HG02970 (cell line): ENCODE results near the gene NPLOC4.
"Not testable (repeated sequence)": the region's sequence is repeated elsewhere in the genome, so short reads cannot be mapped to it uniquely, and the experiment has no call there.

ENCODE experiments used
- ATAC-seq: cut with Tn5 transposase; IDR thresholded peaks from one replicate; pipeline ENCODE4 v1.9.1; 2021; ENCODE audit warnings: mild to moderate bottlenecking, moderate library complexity, moderate number of reproducible peaks; ENCODE audit not compliant: unreplicated experiment, low FRiP score

NPLOC4 gene

DNA sequence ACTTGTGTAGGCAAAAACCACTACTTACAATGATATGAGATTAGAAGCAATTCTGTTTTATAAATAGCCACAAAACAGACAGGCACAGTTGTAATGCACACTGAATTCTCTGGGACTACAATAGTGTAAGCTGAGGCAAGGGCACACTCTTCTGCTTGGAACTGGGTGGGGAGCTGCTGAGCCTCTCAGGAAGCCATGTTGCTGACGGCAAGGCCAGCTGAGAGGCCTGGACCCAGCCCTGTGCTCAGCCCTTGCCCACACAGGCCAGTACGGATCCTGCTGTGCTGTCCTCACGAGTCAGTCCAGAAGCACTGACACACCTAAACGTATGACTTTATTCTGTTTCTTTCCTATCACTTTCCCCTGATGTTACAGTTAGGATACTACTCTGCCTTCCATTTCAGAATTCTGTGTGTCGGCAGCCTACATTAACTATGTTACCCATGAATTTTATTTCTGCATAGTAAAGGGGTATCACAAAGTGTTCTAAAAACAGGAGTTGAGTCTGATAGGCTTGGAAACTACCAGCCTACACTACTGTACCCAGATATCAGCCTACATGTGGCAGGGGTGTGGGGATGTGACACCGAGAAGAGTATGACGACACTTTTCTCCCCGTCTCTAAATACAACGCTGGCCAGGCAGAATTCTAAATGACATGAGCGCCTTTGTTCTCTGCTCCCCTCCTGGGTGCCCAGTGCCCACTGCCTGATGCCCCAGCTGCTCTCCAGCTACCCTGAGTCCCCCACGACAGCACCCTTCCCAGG is 43.6 kb downstream of the NPLOC4 start:
- ATAC-seq, result no peak

DNA sequence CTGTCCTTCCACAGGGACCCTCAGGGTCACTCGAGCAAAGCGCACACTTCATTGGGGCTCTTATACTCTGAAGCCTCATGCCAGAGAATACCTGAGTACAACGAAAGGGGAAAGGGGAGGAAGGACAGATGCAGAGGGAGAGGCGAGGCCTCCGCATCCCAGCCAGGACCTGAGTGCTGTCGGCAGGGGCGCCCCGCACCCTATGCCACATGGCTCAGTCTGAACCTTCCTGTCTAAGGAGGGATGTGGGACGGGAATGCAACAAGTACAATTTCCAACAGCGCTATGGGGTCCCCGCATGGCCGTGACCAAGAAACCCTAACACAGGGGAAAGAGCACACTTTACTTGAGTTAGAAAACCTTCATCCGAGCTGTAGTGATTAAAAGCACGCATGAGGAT is 44.9 kb downstream of the NPLOC4 start:
- no peak for ATAC-seq

DNA sequence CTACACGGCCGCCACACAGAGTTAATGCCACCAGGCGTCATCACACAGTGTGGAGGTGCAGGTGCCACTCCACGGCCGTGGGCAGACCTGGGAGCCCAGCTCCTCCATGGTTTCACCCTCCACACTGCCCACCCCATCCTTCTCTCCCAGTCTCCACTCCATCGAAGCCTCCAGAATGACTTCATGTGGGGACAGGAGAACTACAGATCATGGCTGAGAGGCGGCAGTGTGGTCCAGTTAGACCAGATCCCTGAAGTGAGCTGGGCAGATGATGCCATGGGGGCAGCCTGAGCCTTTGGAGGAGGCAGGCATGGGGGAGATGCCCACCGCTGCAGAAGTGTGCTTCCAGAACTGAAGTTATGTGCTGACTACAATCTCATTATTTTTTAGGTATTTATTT is 46.8 kb downstream of the NPLOC4 start:
- ATAC-seq, result no peak

DNA sequence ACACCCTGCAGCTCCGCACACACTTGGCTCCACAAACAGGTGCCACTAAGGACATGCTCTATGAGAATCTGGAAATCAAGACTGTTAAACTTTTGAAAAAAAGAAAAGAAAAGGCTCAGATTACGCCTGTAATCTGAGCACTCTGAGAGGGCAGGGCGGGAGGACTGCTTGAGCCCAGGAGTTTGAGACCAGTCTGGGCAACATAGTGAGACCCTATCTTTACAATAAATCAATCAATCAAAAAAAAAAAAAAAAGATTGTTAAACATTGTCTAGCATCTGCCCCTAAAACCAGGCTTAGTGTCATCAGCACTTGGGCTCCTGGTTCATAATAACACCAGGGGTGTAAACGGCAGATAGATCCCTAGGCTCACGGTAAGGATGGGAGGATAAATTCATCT is 47.3 kb downstream of the NPLOC4 start:
- no peak for ATAC-seq

DNA sequence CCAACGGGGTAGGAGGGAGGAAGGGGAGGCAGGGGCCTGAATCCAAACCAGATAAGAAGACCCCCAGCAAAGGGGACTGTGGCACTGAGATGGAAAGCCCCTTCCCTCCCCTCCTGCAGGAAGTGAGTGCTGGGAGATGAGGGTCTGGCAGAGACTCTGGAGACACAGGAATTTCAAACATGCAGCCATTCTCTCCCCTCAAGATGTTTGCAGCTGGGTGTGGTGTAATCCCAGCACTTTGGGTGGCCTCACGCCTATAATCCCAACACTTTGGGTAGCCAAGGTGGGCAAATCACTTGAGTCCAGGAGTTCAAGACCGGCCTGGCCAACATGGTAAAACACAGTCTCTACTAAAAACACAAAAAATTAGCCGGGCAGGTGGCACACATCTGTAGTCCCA is 50.8 kb downstream of the NPLOC4 start:
- no peak for ATAC-seq

DNA sequence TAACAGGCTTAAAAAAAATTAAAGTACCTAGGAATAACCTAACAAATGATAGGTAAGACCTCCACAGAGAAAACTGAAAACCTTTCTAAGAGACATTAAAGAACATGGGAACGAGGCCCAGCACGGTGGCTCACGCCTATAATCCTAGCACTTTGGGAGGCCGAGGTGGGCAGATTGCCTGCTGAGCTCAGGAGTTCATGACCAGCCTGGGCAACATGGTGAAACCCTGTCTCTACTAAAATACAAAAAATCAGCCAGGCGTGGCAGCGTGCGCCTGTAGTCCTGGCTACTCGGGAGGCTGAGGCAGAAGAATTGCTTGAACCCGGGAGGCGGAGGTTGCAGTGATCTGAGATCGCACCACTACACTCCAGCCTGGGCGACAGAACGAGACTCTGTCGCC is 52.1 kb downstream of the NPLOC4 start:
- not testable (repeated sequence) for ATAC-seq

DNA sequence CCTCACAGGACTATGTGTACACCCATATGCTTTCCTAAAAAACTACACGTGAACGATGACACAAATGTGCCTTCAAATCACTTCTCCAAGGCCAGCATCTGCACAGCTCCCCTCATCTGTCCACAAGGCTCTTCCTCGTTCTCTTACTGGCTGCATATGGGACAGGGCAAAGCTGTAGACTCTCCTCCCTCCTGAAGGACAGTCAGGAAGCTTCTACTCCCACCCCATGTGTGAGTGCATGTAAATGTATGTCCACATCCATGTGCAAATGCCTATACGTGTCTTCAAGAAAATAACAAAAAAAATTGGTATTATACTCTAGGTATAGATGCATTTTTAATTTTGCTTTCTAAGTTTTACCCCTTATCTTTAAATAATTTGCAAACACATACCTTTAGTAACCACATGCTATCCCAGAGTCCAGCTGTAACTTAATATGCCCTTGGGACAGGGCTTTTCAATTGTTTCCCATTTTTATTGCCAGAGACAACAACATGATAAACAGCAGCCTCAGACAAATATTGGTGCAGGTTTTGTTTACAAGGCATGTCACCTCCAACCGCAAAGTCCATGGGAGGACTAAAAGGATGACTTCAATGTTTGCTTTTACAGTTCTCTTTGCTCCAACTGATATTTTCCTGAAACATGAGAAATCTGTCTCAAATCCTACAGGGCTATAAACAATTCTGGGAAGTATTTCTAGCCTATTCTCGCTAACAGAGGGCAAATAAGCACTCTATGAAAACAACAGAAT is 53.1 kb downstream of the NPLOC4 start:
- ATAC-seq, result no peak

DNA sequence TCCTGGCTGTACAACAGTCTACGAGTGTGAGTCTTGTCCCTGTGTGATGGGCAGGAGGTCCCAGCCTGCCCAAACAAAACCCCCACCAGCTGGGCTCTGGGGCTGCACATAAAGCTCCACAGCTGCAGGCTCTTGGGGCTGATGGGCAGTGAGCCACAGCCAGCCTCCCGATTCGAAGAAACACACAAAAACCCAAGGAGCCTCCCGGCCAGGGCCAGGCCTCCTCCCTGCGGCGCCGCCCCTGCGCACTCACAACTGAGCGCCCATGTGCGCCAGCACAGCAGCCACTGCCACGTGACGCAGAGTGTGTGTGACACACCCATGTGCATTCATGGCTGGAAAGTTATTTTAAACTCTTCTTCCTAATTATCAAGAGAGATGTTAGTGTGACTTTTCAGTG is 54.2 kb downstream of the NPLOC4 start:
- no peak for ATAC-seq

DNA sequence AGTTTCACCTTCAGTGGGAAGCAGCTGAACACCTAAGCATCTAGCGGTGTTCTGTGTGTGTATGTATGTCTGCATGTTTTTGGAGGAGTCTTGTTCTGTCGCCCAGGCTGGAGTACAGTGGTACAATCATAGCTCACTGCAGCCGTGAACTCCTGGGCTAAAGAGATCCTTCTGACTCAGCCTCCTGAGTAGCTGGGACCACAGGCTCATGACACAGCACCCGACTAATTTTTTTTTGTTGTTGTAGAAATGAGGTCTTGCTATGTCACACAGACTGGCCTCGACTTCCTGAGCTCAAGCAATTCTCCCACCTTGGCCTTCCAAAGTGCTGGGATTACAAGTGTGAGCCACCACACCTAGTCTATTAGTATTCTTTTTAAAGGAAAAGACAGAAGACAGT is 54.6 kb downstream of the NPLOC4 start:
- ATAC-seq, result no peak

DNA sequence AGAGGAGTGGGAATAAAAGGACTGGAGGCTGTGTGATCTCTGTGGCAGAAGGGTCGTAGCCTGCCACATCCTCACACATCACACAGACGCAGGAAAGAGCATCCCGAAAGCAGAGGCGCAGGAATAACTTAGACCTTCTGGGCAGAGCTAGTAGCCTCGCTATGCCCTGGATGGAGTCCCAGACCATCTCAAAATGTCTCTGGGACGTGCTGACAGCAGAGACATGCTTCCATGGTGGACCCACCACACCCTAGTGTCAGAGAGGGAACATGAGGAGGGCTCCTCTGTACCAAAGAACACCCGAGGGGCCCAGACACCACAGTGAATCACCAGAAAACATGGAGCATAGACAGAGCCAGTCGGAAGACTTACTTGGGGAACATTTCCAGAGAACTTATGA is 55.2 kb downstream of the NPLOC4 start:
- ATAC-seq, result no peak

DNA sequence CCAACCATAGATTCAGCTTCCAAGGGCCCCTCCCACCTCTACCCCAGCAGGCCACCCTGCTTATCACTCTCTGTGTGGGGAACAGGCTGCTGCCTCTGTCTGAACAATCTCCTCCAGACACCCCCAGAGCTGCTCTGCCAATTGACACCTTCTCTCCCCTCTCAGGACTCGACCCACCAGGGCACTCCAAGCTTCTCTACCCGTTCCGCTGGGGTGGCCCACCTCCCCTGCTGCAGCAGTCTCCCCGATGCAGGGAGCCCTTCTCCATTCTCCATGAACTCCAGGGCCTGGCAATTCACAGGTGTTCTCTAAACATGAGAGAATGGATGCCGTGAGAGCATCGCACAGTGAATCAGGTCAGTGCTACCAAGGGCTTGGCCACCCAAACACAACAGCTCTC is 56.4 kb downstream of the NPLOC4 start:
- ATAC-seq, result no peak

DNA sequence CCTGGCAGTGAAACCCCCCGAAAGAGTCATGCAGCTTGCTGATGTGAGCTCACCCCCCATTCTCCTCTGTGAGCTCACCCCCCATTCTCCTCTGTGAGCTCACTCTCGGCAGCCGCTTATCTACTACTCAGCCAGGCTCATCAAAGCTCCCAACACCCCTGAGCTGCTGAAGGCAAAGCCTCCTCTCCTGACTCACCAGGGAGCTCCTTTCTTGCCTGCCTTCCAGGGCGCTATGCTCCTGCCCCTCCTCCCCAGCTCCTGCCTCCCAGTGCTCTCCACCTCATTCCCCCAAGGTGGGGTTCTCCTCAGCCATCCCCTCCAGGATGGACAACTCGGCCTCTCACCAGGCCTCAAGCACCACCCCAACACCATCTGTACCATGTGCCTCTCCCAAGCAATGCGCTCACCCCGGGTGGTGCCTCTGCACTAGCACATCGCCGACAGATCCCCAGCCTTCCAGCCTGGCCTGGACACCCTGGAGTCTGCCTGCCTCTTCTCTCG is 57.0 kb downstream of the NPLOC4 start:
- ATAC-seq, result no peak

DNA sequence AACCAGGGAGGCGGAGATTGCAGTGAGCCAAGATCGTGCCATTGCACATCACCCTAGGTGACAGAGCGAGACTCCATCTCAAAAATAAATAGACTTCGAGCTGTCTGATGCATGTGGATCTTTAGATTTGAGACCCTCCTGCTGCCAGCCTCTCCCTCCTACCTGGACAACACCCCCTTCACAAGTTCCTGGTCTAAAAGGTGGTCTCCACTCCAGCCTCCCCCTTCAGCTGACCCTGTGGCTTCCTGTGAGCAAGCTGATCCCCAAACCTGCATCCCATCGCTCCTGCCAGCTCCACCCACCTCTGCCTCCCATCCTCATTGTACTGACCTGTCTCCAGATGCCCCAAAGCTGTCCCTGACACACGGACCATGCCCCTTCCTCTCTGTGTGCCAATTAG is 57.6 kb downstream of the NPLOC4 start:
- ATAC-seq, result no peak

DNA sequence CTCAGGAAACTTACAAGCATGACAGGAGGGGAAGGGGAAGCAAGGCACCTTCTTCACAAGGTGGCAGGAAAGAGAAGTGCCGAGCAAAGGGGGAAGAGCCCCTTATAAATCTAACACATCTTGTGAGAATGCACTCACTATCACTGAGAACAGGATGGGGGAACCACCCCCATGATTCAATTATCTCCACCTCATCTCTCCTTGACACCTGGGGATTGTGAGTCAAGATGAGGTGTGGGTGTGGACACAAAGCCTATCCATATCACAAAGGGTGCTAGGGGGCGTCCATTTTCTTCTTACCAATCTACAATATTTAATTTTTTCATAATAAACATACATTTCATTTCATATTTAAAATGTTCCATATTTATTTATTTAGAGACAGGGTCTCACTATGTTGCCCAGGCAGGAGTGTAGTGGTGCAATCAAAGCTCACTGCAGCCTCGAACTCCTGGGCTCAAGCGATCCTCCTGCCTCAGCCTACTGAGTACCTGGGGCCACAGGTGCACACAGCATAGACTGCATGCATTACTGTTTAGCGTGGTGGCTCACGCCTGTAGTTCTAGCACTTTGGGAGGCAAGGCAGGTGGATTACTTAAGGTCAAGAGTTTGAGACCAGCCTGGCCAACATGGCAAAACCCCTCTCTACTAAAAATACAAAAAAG is 58.2 kb downstream of the NPLOC4 start:
- no peak for ATAC-seq

DNA sequence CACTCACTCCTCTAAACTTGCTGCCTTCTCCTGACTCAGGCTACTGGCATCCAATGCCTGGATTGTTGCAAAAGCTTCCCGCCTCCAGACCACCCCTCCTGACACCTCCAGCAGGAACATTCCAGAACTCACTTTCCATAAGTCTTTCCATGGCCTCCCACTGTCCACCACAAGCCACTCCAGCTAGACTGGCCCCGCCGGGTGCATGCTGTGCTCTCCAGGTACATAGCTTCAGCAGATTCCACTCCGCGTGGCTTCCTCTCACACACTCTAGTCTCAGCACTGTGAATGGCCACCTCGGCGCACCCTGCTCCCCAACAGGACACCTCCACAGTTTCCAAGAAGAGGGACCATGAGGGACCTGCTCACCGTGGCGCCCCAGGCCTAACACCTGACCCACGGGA is 58.9 kb downstream of the NPLOC4 start:
- no peak for ATAC-seq

DNA sequence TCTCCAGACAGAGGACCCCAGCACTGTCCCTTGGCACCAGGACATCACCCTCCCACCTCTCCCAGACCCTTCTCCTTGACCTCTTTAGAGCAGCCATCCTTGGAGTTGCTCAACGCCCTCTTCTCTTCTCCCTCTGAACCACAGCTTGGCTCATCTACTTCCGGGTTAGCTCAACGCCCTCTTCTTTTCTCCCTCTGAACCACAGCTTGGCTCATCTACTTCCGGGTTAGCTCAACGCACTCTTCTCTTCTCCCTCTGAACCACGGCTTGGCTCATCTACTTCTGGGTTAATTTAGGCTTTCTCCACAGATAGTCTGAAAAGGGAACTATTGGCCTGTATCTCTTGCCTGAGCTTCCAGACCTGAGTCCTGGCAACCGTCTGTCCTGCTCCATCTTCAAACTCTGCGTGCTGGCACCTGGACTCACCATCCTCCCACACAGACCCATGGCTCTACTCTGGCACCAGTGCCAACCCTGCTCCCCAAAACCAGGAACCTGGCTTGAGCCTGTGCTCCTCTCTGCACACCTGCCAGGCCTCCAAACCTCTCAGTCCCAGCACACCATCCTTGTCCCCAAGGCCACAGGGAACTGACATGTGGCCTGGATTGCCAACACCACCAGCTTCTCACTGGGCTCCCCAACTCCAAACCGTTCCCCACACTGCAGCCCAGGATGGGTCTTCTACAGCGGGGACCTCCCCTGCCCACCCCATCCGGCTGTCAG is 59.5 kb downstream of the NPLOC4 start:
- no peak for ATAC-seq

DNA sequence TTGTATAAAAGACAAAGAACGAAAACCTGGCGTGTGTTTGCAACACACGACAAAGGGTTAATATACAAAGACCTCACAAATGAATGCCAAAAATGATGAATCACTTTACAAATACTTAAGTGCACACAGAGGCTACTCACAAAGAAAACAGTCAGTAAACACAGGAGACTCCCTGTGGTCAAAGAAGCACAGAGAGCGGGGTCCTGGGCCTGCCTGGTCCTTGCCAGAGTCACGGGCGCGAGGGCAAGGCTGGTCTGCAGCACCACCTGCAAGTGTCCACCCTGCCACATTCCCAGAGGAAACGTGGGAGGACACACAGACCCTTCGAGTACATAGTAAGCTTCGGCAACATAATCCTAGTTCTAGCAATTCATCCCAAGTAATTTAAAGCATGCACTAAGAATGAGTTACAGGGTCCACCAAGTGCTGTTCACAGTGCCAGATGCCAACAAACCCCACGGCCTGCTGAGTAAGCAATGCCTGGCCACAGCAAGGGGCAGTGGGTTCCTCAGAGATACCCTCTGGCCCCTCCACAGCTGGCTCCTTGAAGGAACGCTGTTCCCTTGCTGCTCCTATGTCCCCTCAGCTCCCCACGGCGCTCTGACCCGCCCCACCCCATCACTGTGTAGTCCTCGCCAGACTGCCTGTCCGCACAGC is 60.2 kb downstream of the NPLOC4 start:
- ATAC-seq, result no peak

DNA sequence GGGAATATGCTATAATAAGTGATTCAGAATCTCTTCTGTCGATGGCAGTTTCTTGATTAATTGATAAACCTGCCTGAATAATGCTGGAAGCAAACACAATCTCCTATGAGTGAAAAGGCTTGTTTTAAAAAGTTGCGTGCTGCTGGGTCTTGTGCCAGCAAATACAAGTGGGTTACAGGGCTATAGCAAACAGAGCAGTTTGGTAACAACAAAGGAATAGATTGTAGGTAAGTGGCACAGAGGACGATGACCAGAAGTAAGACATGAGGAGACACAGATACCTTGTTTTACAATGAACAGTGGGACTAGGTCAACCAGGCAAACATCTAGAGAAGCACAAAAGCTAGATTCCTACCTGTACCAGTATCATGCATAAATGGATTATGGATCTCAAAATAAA is 61.1 kb downstream of the NPLOC4 start:
- no peak for ATAC-seq

DNA sequence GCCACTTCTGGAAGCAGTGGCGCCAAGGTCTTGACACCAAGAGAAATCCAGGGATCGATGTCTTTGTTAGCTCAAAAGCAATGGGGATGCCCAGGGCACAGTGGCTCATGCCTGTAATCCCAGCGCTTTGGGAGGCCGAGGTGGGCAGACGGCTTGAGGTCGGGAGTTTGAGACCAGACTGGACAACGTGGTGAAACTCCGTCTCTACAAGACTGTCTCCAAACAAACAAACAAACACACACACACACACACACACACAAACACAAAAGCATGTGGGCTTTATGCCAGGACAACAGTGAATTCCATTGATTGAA is 62.3 kb downstream of the NPLOC4 start:
- ATAC-seq, result no peak
